ENCODE results near the gene TMCC2.

TMCC2 gene

DNA sequence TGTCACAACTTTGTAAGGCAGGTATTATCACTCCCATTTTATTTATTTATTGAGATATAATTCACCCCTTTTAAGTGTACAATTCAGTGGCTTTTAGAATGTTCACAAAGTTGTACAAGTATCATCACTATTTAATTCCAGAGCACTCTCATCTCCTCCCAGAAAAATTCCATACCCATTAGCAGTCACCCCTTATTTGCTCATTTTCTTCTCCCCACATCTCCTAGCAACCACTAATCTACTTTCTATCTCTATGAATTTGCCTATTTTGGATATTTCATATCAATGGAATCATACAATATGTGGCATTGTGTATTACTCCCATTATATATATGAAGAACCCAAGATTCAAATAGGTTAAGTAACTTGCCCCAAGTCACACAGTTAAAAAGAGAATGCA lies 23.2 kb upstream of the TMCC2 start:
- no peaks in the 10 kb centered on the region for H3K36me3 Mint-ChIP-seq
- no peak overlapping the region for H3K4me3 Mint-ChIP-seq
- ATAC-seq = no peak
- no peaks in the 10 kb centered on the region for H3K27me3 Mint-ChIP-seq
- peaks cover 57% of the 10 kb centered on the region for H3K4me1 Mint-ChIP-seq
- H3K27ac Mint-ChIP-seq = peak overlapping the region; percentile 5
- H3K9me3 Mint-ChIP-seq = no peaks in the 10 kb centered on the region

- H3K4me1 Mint-ChIP-seq = peaks cover 54% of the 10 kb centered on the region
- no peaks in the 10 kb centered on the region for H3K36me3 Mint-ChIP-seq
- no peaks in the 10 kb centered on the region for H3K9me3 Mint-ChIP-seq
- no peak for ATAC-seq
- no peaks in the 10 kb centered on the region for H3K27me3 Mint-ChIP-seq
- H3K4me3 Mint-ChIP-seq = no peak overlapping the region
- peak overlapping the region; percentile 5 for H3K27ac Mint-ChIP-seq
Observed at GRCh38 chr1:205205055-205205454, 22.7 kb upstream of the TMCC2 start.

DNA sequence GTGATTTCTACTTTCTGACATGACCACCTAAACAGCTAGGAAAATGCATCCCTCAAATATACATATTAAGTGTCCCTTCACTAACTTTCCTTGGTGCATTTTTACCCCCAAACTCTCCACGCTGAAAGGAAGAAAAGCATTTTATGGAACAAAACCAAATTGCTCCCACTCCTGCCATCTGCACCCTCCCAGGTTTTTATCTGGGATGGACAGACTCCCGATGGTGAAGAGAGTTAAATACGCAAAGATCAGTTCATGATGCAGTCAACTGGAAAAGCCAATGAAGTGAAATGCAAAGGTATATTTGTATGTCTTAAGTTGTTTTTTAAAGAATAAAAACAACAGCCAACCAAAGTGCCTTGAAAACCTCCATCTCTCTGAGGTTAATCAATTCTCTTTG lies 18.9 kb upstream of the TMCC2 start:
- Mint-ChIP-seq H3K27ac (no peak overlapping the region), H3K4me3 (no peak overlapping the region), H3K36me3 (no peaks in the 10 kb centered on the region), H3K27me3 (no peaks in the 10 kb centered on the region), H3K4me1 (peaks cover 45% of the 10 kb centered on the region), H3K9me3 (no peaks in the 10 kb centered on the region)
- no peak for ATAC-seq

GRCh38 chr1:205210756-205211168 lies 17.0 kb upstream of the TMCC2 start:
- Mint-ChIP-seq H3K4me1 (peaks cover 39% of the 10 kb centered on the region), H3K4me3 (peak overlapping the region; percentile 87), H3K27ac (peak overlapping the region; percentile 93), H3K27me3 (no peaks in the 10 kb centered on the region), H3K36me3 (no peaks in the 10 kb centered on the region), H3K9me3 (no peaks in the 10 kb centered on the region)
- ATAC-seq = no peak

DNA sequence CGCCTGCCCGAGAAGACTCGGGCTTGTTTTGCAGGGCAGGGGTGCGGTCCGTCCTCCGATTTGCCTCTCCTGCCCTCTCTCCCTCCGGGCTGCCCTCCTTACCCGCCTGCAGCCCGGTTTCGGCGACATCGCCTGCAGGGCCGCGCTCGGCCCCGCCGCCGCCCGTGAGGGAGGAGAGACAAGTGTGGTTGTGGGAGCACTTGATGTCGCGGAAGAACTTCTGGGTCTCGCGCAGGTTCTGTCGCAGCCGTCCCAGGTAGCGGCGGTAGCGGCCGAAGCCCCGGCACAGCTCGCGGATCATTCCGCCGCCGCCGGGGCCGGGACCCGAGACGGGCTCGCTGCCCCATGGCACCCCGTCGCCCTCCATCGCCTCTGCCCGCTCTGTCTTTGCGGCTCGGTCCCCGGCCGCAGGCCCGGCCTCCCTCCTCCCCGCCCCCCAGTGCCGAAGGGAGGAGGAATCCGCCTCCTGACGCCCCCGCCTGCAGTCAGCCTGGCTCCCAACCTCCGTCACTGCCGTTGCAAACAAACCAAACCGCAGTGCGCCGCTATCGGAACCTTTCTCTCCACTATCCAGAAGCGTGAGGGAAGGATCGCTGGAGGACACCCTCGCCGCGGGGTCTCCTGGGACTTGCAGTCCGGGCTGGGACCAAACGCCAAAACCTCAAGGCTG lies 16.4 kb upstream of the TMCC2 start, which contains the start of gene DSTYK:
Gene DSTYK (minus strand): TSS at position 534 of the 670 bp plus-strand sequence. CDS start 167 bp downstream, at position 367.
- ATAC-seq = peak; percentile 92
- H3K4me3 Mint-ChIP-seq = peak within 1 kb of the TSS; percentile 87
- H3K27me3 Mint-ChIP-seq = no peaks in the 10 kb centered on the region
- H3K9me3 Mint-ChIP-seq = no peaks in the 10 kb centered on the region
- H3K36me3 Mint-ChIP-seq = no peaks in the 10 kb centered on the region
- peaks cover 39% of the 10 kb centered on the region for H3K4me1 Mint-ChIP-seq
- H3K27ac Mint-ChIP-seq = peak within 1 kb of the TSS; percentile 93

- H3K4me3 Mint-ChIP-seq = peak overlapping the region; percentile 87
- peak overlapping the region; percentile 93 for H3K27ac Mint-ChIP-seq
- no peaks in the 10 kb centered on the region for H3K27me3 Mint-ChIP-seq
- H3K9me3 Mint-ChIP-seq = no peaks in the 10 kb centered on the region
- peaks cover 39% of the 10 kb centered on the region for H3K4me1 Mint-ChIP-seq
- ATAC-seq = peak; percentile 75
- no peaks in the 10 kb centered on the region for H3K36me3 Mint-ChIP-seq
Observed at GRCh38 chr1:205211839-205212536, 15.8 kb upstream of the TMCC2 start.

DNA sequence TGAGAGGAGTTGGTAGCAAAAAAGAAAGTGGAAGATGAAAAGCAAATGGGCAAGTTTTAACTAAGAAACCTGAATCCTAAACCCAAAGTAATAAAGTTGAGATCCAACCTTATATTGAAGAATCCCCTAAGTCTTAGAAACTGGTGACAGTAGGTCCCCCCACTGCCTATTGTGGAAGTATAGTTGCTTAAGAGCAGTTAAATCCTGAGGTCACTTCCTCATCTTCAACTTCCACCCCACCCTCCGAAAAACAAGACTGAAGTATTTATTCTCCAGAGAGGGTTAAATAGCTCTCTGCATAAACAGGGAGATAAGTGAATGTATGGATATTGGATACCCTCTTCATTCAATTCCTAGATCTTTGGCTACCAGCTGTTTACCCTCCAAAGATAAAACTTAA lies 13.0 kb upstream of the TMCC2 start:
- H3K36me3 Mint-ChIP-seq = no peaks in the 10 kb centered on the region
- no peak for ATAC-seq
- H3K27me3 Mint-ChIP-seq = no peaks in the 10 kb centered on the region
- H3K4me3 Mint-ChIP-seq = no peak overlapping the region
- no peaks in the 10 kb centered on the region for H3K9me3 Mint-ChIP-seq
- no peak overlapping the region for H3K27ac Mint-ChIP-seq
- peaks cover 31% of the 10 kb centered on the region for H3K4me1 Mint-ChIP-seq

- no peak overlapping the region for H3K4me3 Mint-ChIP-seq
- no peaks in the 10 kb centered on the region for H3K27me3 Mint-ChIP-seq
- H3K36me3 Mint-ChIP-seq = no peaks in the 10 kb centered on the region
- ATAC-seq = no peak
- peaks cover 20% of the 10 kb centered on the region for H3K4me1 Mint-ChIP-seq
- H3K9me3 Mint-ChIP-seq = no peaks in the 10 kb centered on the region
- no peak overlapping the region for H3K27ac Mint-ChIP-seq
Observed at GRCh38 chr1:205216588-205216987, 11.2 kb upstream of the TMCC2 start.

GRCh38 chr1:205217418-205217817 lies 10.3 kb upstream of the TMCC2 start:
- Mint-ChIP-seq H3K4me3 (no peak overlapping the region), H3K36me3 (no peaks in the 10 kb centered on the region), H3K4me1 (peaks cover 12% of the 10 kb centered on the region), H3K27ac (no peak overlapping the region), H3K9me3 (no peaks in the 10 kb centered on the region), H3K27me3 (no peaks in the 10 kb centered on the region)
- no peak for ATAC-seq

GRCh38 chr1:205220421-205220820 lies 7.3 kb upstream of the TMCC2 start:
- ATAC-seq = no peak
- H3K9me3 Mint-ChIP-seq = no peaks in the 10 kb centered on the region
- H3K4me1 Mint-ChIP-seq = no peaks in the 10 kb centered on the region
- H3K27ac Mint-ChIP-seq = no peak overlapping the region
- H3K4me3 Mint-ChIP-seq = no peak overlapping the region
- H3K27me3 Mint-ChIP-seq = no peaks in the 10 kb centered on the region
- no peaks in the 10 kb centered on the region for H3K36me3 Mint-ChIP-seq

DNA sequence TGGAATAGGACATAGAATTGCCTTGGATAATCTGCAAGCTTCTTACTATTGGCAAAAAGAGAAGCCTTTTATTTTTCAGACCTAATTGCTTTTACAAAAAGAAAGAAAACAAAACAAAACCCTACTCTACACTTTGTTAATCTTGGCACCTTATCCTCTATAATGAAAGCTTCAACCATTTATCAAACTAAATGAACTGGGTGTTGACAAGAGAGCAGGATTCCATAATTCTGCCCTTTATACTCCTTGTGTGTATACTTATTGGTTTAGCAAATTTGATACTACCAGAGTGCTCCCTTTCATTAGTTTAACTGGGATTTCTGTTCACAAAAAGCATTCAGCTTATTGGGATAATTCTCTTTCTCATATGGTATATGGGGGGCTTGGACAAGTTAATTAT lies 3.0 kb upstream of the TMCC2 start:
- no peak for ATAC-seq
- Mint-ChIP-seq H3K4me3 (no peak overlapping the region), H3K36me3 (no peaks in the 10 kb centered on the region), H3K9me3 (no peaks in the 10 kb centered on the region), H3K4me1 (peaks cover 22% of the 10 kb centered on the region), H3K27ac (no peak overlapping the region), H3K27me3 (no peaks in the 10 kb centered on the region)

- Mint-ChIP-seq H3K9me3 (no peaks in the 10 kb centered on the region), H3K27ac (no peak overlapping the region), H3K27me3 (no peaks in the 10 kb centered on the region), H3K4me1 (peaks cover 35% of the 10 kb centered on the region), H3K4me3 (no peak overlapping the region), H3K36me3 (no peaks in the 10 kb centered on the region)
- no peak for ATAC-seq
Observed at GRCh38 chr1:205225901-205226765, 1.6 kb upstream of the TMCC2 start.

- ATAC-seq = no peak
- no peak overlapping the region for H3K27ac Mint-ChIP-seq
- no peaks in the 10 kb centered on the region for H3K36me3 Mint-ChIP-seq
Observed at GRCh38 chr1:205226868-205227583, 720 bp upstream of the TMCC2 start.

DNA sequence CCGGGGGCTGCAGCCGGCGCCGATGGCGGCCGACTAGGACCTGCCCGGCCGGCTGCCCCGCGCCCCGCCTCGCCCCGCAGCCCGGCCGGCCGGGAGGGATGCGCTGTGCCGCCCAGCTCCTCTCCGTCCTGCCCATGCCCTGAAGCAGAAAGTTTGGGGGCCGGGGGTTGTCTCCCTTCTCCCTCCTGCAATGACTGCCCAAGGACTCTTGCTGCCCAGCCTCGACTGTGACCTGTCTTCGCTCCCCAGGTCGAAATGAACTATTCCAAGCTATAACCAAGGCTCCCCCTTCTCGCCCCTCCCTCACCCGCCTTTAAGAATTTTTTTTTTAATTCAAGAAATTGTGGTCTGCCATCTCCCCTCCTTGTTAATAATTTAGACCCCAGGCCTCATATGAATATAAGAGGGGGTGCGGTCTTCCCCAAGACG lies 361 bp downstream of the TMCC2 start:
- Mint-ChIP-seq H3K4me1 (peaks cover 46% of the 10 kb centered on the region), H3K27ac (peak overlapping the region; percentile 44)
- ATAC-seq = peak; percentile 47

More at GRCh38 chr1:205226868-205227583, 720 bp upstream of the TMCC2 start:
- Mint-ChIP-seq H3K4me3 (peak overlapping the region; percentile 70), H3K27me3 (no peaks in the 10 kb centered on the region), H3K4me1 (peaks cover 36% of the 10 kb centered on the region), H3K9me3 (no peaks in the 10 kb centered on the region)

More for the DNA sequence above, 361 bp downstream of the TMCC2 start:
- Mint-ChIP-seq H3K9me3 (no peaks in the 10 kb centered on the region), H3K4me3 (peak overlapping the region; percentile 83), H3K36me3 (no peaks in the 10 kb centered on the region), H3K27me3 (no peaks in the 10 kb centered on the region)
